SKM-1 (cell line): ENCODE data around the gene TPD52L2.
"Not testable (repeated sequence)": the region's sequence is repeated elsewhere in the genome, so short reads cannot be mapped to it uniquely, and the experiment has no call there.

Experiments used
- DNase-seq: peaks from one replicate; lab custom pipeline; 2025; ENCODE audit not compliant: unreplicated experiment; lab: John Stamatoyannopoulos, UW

Gene TPD52L2

GRCh38 chr20:63878899-63879663 lies 14.0 kb downstream of the TPD52L2 start:
- no peak for DNase-seq

GRCh38 chr20:63880901-63881300 lies 15.8 kb downstream of the TPD52L2 start:
- not testable (repeated sequence) for DNase-seq

GRCh38 chr20:63881451-63882226 lies 16.6 kb downstream of the TPD52L2 start:
- DNase-seq = no peak

- no peak for DNase-seq
Observed at GRCh38 chr20:63882257-63883200, 17.5 kb downstream of the TPD52L2 start.

GRCh38 chr20:63883201-63883593 lies 18.1 kb downstream of the TPD52L2 start:
- no peak for DNase-seq

- no peak for DNase-seq
Observed at GRCh38 chr20:63884506-63885263, 19.6 kb downstream of the TPD52L2 start.

- DNase-seq = no peak
Observed at GRCh38 chr20:63885264-63886053, 20.4 kb downstream of the TPD52L2 start.

GRCh38 chr20:63886054-63886419 lies 21.0 kb downstream of the TPD52L2 start:
- no peak for DNase-seq

- no peak for DNase-seq
Observed at GRCh38 chr20:63886921-63887320, 21.9 kb downstream of the TPD52L2 start.

GRCh38 chr20:63889241-63890200 lies 24.5 kb downstream of the TPD52L2 start:
- no peak for DNase-seq

- no peak for DNase-seq
Observed at GRCh38 chr20:63890201-63890576, 25.1 kb downstream of the TPD52L2 start.

- DNase-seq = no peak
Observed at GRCh38 chr20:63890616-63891015, 25.5 kb downstream of the TPD52L2 start.

GRCh38 chr20:63891061-63892002 lies 26.3 kb downstream of the TPD52L2 start:
- no peak for DNase-seq

- no peak for DNase-seq
Observed at GRCh38 chr20:63892402-63892801, 27.3 kb downstream of the TPD52L2 start.

GRCh38 chr20:63893999-63894357 lies 28.9 kb downstream of the TPD52L2 start:
- DNase-seq = no peak

- DNase-seq = peak; percentile 88
Observed at GRCh38 chr20:63894358-63895201, 29.5 kb downstream of the TPD52L2 start, which contains the start of gene DNAJC5. Gene DNAJC5, plus strand, starts transcription at chr20:63895126. Its CDS starts 33,220 bp downstream, at chr20:63928346.
